ENCODE measurements around the gene CDH4.

Gene CDH4

GRCh38 chr20:61543931-61544745 is 292.1 kb downstream of the CDH4 start:
- DNase-seq, result no peak

GRCh38 chr20:61544910-61545889 is 293.1 kb downstream of the CDH4 start:
- DNase-seq, result no peak

- DNase-seq, result no peak
Measured at GRCh38 chr20:61546641-61547040, 294.6 kb downstream of the CDH4 start.

GRCh38 chr20:61548069-61548468 is 296.0 kb downstream of the CDH4 start:
- no peak for DNase-seq

GRCh38 chr20:61549865-61550264 is 297.8 kb downstream of the CDH4 start:
- no peak for DNase-seq

GRCh38 chr20:61551401-61551800 is 299.3 kb downstream of the CDH4 start:
- DNase-seq, result no peak

GRCh38 chr20:61554617-61555016 is 302.6 kb downstream of the CDH4 start:
- DNase-seq, result no peak

- DNase-seq, result no peak
Measured at GRCh38 chr20:61555566-61555965, 303.5 kb downstream of the CDH4 start.

- no peak for DNase-seq
Measured at GRCh38 chr20:61556111-61556510, 304.1 kb downstream of the CDH4 start.

GRCh38 chr20:61556673-61557072 is 304.6 kb downstream of the CDH4 start:
- no peak for DNase-seq

- no peak for DNase-seq
Measured at GRCh38 chr20:61557621-61558020, 305.6 kb downstream of the CDH4 start.

GRCh38 chr20:61558726-61559125 is 306.7 kb downstream of the CDH4 start:
- no peak for DNase-seq

- no peak for DNase-seq
Measured at GRCh38 chr20:61559706-61560315, 307.8 kb downstream of the CDH4 start.

- no peak for DNase-seq
Measured at GRCh38 chr20:61560361-61560853, 308.3 kb downstream of the CDH4 start.

- DNase-seq, result no peak
Measured at GRCh38 chr20:61561111-61561830, 309.2 kb downstream of the CDH4 start.

GRCh38 chr20:61562491-61562890 is 310.4 kb downstream of the CDH4 start:
- DNase-seq, result no peak

- no peak for DNase-seq
Measured at GRCh38 chr20:61562897-61563504, 310.9 kb downstream of the CDH4 start.

GRCh38 chr20:61564628-61565027 is 312.6 kb downstream of the CDH4 start:
- DNase-seq, result no peak

- DNase-seq, result no peak
Measured at GRCh38 chr20:61565791-61566190, 313.7 kb downstream of the CDH4 start.

- no peak for DNase-seq
Measured at GRCh38 chr20:61566691-61567090, 314.6 kb downstream of the CDH4 start.

GRCh38 chr20:61567204-61567603 is 315.1 kb downstream of the CDH4 start:
- no peak for DNase-seq

- DNase-seq, result no peak
Measured at GRCh38 chr20:61569825-61570224, 317.8 kb downstream of the CDH4 start.
